H1 (cell line): Measurements from ENCODE around the gene SFMBT2. TPM values are rescaled to one million over a fixed set of nuclear protein-coding genes. Genes with fewer than 3 reads are reported as not detected.

Experiments
- polyA plus RNA-seq, 7 experiments: library from polyadenylated mRNA; depleted of rRNA in 3 of 7; stranded (reverse) in 5 of 7; unstranded in 2 of 7; fragments of >200 nt in 5 of 7; fragments of 200-250 nt in 2 of 7; gene quantifications; 1 replicate in 5 of 7; 2 replicates in 1 of 7; 4 replicates in 1 of 7; pipeline versions ENCODE4 v1.2.1 to v1.2.3, GENCODE V29; 2011 to 2013; ENCODE audit warnings: missing spikeins in 2 of 7, mixed read lengths in 2 of 7
- total RNA-seq: library from RNA; stranded (reverse); fragmentation: NEBNext Ultra II Directional; extraction: Animal tissue kit (Norgen Biotek cat#: 25700); gene quantifications from 2 replicates; pipeline ENCODE4 v1.2.1, GENCODE V29; 2021
- TF ChIP-seq, protein P1 (sequence below): fragments of 300-600 bp; sonication (generic); IDR thresholded peaks from 2 replicates; pipeline ENCODE4 v1.7.1; 2012; ENCODE audit warnings: low read length, moderate library complexity, mild to moderate bottlenecking, inconsistent platforms; ENCODE audit not compliant: insufficient replicate concordance

Gene SFMBT2
- total and polyA plus RNA-seq, 2 of the 8 experiments (the other 6 are each of a cell fraction or from before 2014, with no cell fraction given), result 2.9 to 11.0 TPM

GRCh38 chr10:7184660-7185366, 226.0 kb downstream of the SFMBT2 start (continued):
- TF ChIP-seq, protein P1, sequence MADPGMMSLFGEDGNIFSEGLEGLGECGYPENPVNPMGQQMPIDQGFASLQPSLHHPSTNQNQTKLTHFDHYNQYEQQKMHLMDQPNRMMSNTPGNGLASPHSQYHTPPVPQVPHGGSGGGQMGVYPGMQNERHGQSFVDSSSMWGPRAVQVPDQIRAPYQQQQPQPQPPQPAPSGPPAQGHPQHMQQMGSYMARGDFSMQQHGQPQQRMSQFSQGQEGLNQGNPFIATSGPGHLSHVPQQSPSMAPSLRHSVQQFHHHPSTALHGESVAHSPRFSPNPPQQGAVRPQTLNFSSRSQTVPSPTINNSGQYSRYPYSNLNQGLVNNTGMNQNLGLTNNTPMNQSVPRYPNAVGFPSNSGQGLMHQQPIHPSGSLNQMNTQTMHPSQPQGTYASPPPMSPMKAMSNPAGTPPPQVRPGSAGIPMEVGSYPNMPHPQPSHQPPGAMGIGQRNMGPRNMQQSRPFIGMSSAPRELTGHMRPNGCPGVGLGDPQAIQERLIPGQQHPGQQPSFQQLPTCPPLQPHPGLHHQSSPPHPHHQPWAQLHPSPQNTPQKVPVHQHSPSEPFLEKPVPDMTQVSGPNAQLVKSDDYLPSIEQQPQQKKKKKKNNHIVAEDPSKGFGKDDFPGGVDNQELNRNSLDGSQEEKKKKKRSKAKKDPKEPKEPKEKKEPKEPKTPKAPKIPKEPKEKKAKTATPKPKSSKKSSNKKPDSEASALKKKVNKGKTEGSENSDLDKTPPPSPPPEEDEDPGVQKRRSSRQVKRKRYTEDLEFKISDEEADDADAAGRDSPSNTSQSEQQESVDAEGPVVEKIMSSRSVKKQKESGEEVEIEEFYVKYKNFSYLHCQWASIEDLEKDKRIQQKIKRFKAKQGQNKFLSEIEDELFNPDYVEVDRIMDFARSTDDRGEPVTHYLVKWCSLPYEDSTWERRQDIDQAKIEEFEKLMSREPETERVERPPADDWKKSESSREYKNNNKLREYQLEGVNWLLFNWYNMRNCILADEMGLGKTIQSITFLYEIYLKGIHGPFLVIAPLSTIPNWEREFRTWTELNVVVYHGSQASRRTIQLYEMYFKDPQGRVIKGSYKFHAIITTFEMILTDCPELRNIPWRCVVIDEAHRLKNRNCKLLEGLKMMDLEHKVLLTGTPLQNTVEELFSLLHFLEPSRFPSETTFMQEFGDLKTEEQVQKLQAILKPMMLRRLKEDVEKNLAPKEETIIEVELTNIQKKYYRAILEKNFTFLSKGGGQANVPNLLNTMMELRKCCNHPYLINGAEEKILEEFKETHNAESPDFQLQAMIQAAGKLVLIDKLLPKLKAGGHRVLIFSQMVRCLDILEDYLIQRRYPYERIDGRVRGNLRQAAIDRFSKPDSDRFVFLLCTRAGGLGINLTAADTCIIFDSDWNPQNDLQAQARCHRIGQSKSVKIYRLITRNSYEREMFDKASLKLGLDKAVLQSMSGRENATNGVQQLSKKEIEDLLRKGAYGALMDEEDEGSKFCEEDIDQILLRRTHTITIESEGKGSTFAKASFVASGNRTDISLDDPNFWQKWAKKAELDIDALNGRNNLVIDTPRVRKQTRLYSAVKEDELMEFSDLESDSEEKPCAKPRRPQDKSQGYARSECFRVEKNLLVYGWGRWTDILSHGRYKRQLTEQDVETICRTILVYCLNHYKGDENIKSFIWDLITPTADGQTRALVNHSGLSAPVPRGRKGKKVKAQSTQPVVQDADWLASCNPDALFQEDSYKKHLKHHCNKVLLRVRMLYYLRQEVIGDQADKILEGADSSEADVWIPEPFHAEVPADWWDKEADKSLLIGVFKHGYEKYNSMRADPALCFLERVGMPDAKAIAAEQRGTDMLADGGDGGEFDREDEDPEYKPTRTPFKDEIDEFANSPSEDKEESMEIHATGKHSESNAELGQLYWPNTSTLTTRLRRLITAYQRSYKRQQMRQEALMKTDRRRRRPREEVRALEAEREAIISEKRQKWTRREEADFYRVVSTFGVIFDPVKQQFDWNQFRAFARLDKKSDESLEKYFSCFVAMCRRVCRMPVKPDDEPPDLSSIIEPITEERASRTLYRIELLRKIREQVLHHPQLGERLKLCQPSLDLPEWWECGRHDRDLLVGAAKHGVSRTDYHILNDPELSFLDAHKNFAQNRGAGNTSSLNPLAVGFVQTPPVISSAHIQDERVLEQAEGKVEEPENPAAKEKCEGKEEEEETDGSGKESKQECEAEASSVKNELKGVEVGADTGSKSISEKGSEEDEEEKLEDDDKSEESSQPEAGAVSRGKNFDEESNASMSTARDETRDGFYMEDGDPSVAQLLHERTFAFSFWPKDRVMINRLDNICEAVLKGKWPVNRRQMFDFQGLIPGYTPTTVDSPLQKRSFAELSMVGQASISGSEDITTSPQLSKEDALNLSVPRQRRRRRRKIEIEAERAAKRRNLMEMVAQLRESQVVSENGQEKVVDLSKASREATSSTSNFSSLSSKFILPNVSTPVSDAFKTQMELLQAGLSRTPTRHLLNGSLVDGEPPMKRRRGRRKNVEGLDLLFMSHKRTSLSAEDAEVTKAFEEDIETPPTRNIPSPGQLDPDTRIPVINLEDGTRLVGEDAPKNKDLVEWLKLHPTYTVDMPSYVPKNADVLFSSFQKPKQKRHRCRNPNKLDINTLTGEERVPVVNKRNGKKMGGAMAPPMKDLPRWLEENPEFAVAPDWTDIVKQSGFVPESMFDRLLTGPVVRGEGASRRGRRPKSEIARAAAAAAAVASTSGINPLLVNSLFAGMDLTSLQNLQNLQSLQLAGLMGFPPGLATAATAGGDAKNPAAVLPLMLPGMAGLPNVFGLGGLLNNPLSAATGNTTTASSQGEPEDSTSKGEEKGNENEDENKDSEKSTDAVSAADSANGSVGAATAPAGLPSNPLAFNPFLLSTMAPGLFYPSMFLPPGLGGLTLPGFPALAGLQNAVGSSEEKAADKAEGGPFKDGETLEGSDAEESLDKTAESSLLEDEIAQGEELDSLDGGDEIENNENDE, result no peak
